Measurements from ENCODE around the gene FRMD4A. TPM values are rescaled to one million over a fixed set of nuclear protein-coding genes. Genes with fewer than 3 reads are reported as not detected.

FRMD4A gene
- total and polyA plus RNA-seq, 5 donors from 2014 or later = 0.34 to 2.4 (median 0.54) TPM

DNA sequence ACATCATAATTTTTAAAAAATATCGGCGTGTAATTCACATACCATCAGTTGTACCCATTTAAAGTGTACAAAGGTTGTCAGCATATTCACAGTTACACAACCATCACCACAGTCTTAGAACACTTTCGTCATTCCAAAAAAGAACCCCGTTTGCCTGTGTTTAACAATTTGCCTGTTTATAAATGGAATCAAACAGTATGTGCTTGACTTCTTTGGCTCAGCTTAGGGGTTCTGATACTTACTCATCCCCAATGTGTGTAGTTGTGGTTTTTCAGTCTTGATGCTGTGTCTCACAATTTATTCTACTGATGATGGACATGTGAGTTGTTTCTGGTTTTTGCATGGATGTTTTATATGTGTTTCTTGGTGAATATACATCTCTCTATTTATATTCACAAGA, 693.9 kb downstream of the FRMD4A start:
- no peaks in the 10 kb centered on the region for H3K4me1 Mint-ChIP-seq
- H3K4me1 ChIP-seq (ENCODE audit: control insufficient read depth, insufficient read depth, low read length, poor library complexity, severe bottlenecking) = no peaks in the 10 kb centered on the region
- no peak overlapping the region for H3K4me3 Mint-ChIP-seq
- DNase-seq (no peak), ATAC-seq (ENCODE audit: low read depth in 2 of 2) (no peak)
- peaks cover 43% of the 10 kb centered on the region for H3K36me3 ChIP-seq (ENCODE audit: control insufficient read depth, insufficient read depth, low read length)
- no peak overlapping the region for H3K27ac Mint-ChIP-seq
- H3K9me3 Mint-ChIP-seq = peaks cover 1 to 14% (median 8%) of the 10 kb centered on the region in 7 donors
- H3K27me3 Mint-ChIP-seq = no peaks in the 10 kb centered on the region
- H3K27ac ChIP-seq (ENCODE audit: insufficient read depth, low read length, poor library complexity, severe bottlenecking) = no peak overlapping the region
- peaks cover 6% of the 10 kb centered on the region in 2 experiments for H3K9me3 ChIP-seq (ENCODE audit: control insufficient read depth in 2 of 2, low read length in 2 of 2)
- no peak overlapping the region for H3K4me3 ChIP-seq (ENCODE audit: low read depth, low read length)
- H3K27me3 ChIP-seq (ENCODE audit: control insufficient read depth, insufficient read depth, low read length) = no peaks in the 10 kb centered on the region
- H3K36me3 Mint-ChIP-seq = peaks cover 78% of the 10 kb centered on the region

DNA sequence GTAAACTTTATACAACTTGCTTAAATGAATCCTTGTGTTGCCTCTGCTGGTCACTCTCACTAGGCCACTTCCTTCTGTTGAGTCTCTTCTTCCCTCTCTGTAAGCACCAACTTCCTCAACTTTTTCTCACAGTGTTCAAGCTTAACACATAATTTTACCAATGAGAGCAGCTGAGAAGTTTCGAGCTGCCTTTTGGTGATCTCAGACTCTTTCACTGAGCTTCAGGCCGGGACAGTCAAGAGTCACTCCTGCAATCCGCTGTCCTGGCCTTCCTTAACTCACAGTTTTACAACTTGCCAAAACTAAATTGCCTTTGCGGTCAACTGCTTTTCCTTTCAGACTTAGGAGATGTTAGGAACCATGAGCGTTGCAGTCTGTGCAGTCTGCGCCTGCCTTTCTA, 696.5 kb downstream of the FRMD4A start:
- Mint-ChIP-seq H3K9me3 (no peaks in the 10 kb centered on the region), H3K36me3 (peaks cover 76% of the 10 kb centered on the region)

DNA sequence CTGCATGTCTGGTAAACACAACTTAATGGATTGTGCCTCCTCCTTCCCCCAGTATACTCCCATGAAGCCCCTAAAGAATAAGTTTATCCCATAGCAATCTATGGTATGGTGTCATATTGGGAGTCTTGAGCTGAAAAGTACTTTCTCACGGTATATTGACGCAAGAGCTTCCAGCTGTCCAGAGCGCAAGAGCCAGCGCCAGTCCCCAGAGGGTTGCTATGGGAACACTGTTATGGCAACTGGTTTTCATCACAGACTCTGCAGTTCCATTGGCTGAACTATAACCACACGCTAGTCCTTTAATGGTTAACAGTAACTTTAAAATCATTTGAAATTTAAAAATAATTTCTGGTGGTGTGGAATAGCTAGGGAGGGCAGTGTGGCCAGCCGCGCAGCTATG, 697.0 kb downstream of the FRMD4A start:
- no peaks in the 10 kb centered on the region for H3K9me3 ChIP-seq (ENCODE audit: control insufficient read depth in 2 of 2, low read length in 2 of 2)
- DNase-seq = no peak
- peaks cover 73% of the 10 kb centered on the region for H3K36me3 Mint-ChIP-seq
- no peak overlapping the region for H3K4me3 ChIP-seq (ENCODE audit: low read depth, low read length)
- H3K27ac ChIP-seq (ENCODE audit: insufficient read depth, low read length, poor library complexity, severe bottlenecking) = no peak overlapping the region
- no peak overlapping the region for H3K27ac Mint-ChIP-seq
- no peaks in the 10 kb centered on the region for H3K4me1 ChIP-seq (ENCODE audit: control insufficient read depth, insufficient read depth, low read length, poor library complexity, severe bottlenecking)
- peaks cover 51% of the 10 kb centered on the region for H3K36me3 ChIP-seq (ENCODE audit: control insufficient read depth, insufficient read depth, low read length)
- H3K9me3 Mint-ChIP-seq = no peaks in the 10 kb centered on the region
- H3K4me3 Mint-ChIP-seq = no peak overlapping the region
- peaks cover 0 to 3% (median 1%) of the 10 kb centered on the region in 4 donors for H3K4me1 Mint-ChIP-seq
- H3K27me3 Mint-ChIP-seq = no peaks in the 10 kb centered on the region
- ATAC-seq (ENCODE audit: low read depth in 2 of 2) = no peak
- H3K27me3 ChIP-seq (ENCODE audit: control insufficient read depth, insufficient read depth, low read length) = no peaks in the 10 kb centered on the region

More for the DNA sequence above, 696.5 kb downstream of the FRMD4A start:
- Histone ChIP-seq H3K36me3 (ENCODE audit: control insufficient read depth, insufficient read depth, low read length) (peaks cover 47% of the 10 kb centered on the region), H3K27ac (ENCODE audit: insufficient read depth, low read length, poor library complexity, severe bottlenecking) (no peak overlapping the region), H3K4me1 (ENCODE audit: control insufficient read depth, insufficient read depth, low read length, poor library complexity, severe bottlenecking) (no peaks in the 10 kb centered on the region), H3K9me3 (ENCODE audit: control insufficient read depth in 2 of 2, low read length in 2 of 2) (no peaks in the 10 kb centered on the region), H3K27me3 (ENCODE audit: control insufficient read depth, insufficient read depth, low read length) (no peaks in the 10 kb centered on the region), H3K4me3 (ENCODE audit: low read depth, low read length) (no peak overlapping the region)
- DNase-seq (no peak), ATAC-seq (ENCODE audit: low read depth in 2 of 2) (no peak)
- Mint-ChIP-seq H3K27ac (no peak overlapping the region), H3K4me3 (no peak overlapping the region), H3K27me3 (no peaks in the 10 kb centered on the region), H3K4me1 (no peaks in the 10 kb centered on the region)

DNA sequence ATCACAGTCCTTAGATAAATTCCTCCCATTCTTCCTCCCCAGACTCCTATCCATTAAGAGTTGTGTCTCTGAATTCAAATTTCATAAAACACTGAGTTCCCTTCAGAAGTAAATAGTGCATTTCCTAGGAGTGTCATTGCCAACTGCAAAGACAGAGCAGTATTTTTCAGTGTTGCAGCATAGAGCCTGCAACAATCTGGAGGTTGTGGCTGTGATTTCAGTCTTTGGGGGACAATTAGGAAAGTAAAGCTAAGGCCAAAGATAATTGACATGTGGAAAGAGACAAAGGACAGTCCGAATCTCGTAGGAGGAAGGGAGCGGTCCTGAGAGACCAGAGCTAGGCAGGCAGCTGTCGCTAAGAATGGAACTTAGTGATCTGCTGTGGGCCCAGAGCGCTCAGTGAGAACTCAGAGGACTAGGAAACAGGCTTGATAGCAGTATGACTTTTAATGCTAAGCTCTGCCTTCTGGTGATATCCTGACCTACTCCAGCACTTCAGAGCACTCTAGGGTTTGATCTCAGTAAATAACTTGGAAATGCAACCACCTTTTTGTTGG, 697.8 kb downstream of the FRMD4A start:
- Mint-ChIP-seq H3K27me3 (no peaks in the 10 kb centered on the region), H3K27ac (peak overlapping the region in 1 of 3 donors; percentile 6), H3K36me3 (peaks cover 69% of the 10 kb centered on the region), H3K9me3 (no peaks in the 10 kb centered on the region), H3K4me1 (peaks cover 0 to 5% (median 1%) of the 10 kb centered on the region in 4 donors), H3K4me3 (no peak overlapping the region)
- no peak for DNase-seq
- no peak for ATAC-seq (ENCODE audit: low read depth in 2 of 2)
- H3K27me3 ChIP-seq (ENCODE audit: control insufficient read depth, insufficient read depth, low read length) = no peaks in the 10 kb centered on the region
- no peaks in the 10 kb centered on the region for H3K4me1 ChIP-seq (ENCODE audit: control insufficient read depth, insufficient read depth, low read length, poor library complexity, severe bottlenecking)
- H3K36me3 ChIP-seq (ENCODE audit: control insufficient read depth, insufficient read depth, low read length) = peaks cover 47% of the 10 kb centered on the region
- H3K9me3 ChIP-seq (ENCODE audit: control insufficient read depth in 2 of 2, low read length in 2 of 2) = no peaks in the 10 kb centered on the region
- no peak overlapping the region for H3K4me3 ChIP-seq (ENCODE audit: low read depth, low read length)
- H3K27ac ChIP-seq (ENCODE audit: insufficient read depth, low read length, poor library complexity, severe bottlenecking) = no peak overlapping the region

DNA sequence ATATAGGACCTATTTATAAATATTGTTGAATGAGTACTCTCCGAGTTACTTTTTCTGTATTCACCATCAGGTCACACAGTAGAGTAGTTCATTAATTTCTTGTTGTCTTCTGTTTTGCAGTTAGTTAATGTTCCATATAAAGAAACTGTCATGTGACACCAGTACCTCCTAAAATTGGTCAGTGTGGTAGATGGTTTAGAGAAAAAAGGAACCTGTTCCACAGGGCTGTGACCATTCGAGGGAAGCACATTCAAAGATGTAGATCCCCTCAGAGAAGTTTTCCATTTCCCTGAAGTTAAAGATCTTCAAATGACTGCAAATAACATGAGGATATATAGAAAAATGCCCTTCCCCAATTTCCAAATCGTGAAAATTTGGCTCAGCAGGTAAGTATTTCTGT, 698.3 kb downstream of the FRMD4A start:
- Histone ChIP-seq H3K36me3 (ENCODE audit: control insufficient read depth, insufficient read depth, low read length) (peaks cover 42% of the 10 kb centered on the region), H3K4me1 (ENCODE audit: control insufficient read depth, insufficient read depth, low read length, poor library complexity, severe bottlenecking) (no peaks in the 10 kb centered on the region), H3K27ac (ENCODE audit: insufficient read depth, low read length, poor library complexity, severe bottlenecking) (no peak overlapping the region), H3K4me3 (ENCODE audit: low read depth, low read length) (no peak overlapping the region), H3K9me3 (ENCODE audit: control insufficient read depth in 2 of 2, low read length in 2 of 2) (no peaks in the 10 kb centered on the region), H3K27me3 (ENCODE audit: control insufficient read depth, insufficient read depth, low read length) (no peaks in the 10 kb centered on the region)
- no peak for DNase-seq
- H3K9me3 Mint-ChIP-seq = no peaks in the 10 kb centered on the region
- H3K4me1 Mint-ChIP-seq = peaks cover 0 to 5% (median 1%) of the 10 kb centered on the region in 4 donors
- H3K27ac Mint-ChIP-seq = peak overlapping the region in 1 of 3 donors; percentile 6
- ATAC-seq (ENCODE audit: low read depth in 2 of 2) = no peak
- H3K36me3 Mint-ChIP-seq = peaks cover 64% of the 10 kb centered on the region
- H3K4me3 Mint-ChIP-seq = no peak overlapping the region
- no peaks in the 10 kb centered on the region for H3K27me3 Mint-ChIP-seq

DNA sequence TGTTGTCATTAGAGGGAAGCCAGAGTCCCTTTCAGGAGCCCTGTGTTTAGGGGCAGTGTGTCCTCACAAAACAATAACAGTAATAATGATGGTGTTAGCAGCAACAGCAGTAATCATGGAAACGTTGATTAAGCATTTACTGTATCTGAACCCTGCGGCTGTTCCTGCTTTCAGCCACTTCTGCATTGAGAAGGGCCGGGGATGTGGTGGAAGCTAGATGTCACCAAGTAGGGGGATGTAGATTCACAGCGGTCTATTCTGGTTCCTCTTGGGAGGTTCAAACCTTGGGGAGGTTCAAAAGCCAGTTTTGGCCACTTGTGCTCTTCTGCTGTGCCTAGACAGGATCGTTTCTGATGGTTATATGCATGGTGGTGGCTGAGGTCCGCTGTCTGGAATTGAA, 699.1 kb downstream of the FRMD4A start:
- H3K27me3 Mint-ChIP-seq = no peaks in the 10 kb centered on the region
- Histone ChIP-seq H3K4me3 (ENCODE audit: low read depth, low read length) (no peak overlapping the region), H3K4me1 (ENCODE audit: control insufficient read depth, insufficient read depth, low read length, poor library complexity, severe bottlenecking) (no peaks in the 10 kb centered on the region), H3K27ac (ENCODE audit: insufficient read depth, low read length, poor library complexity, severe bottlenecking) (no peak overlapping the region), H3K9me3 (ENCODE audit: control insufficient read depth in 2 of 2, low read length in 2 of 2) (no peaks in the 10 kb centered on the region), H3K36me3 (ENCODE audit: control insufficient read depth, insufficient read depth, low read length) (peaks cover 49% of the 10 kb centered on the region), H3K27me3 (ENCODE audit: control insufficient read depth, insufficient read depth, low read length) (no peaks in the 10 kb centered on the region)
- no peak for DNase-seq
- H3K4me3 Mint-ChIP-seq = no peak overlapping the region
- H3K4me1 Mint-ChIP-seq = peaks cover 0 to 5% (median 1%) of the 10 kb centered on the region in 4 donors
- H3K27ac Mint-ChIP-seq = no peak overlapping the region
- H3K36me3 Mint-ChIP-seq = peaks cover 57% of the 10 kb centered on the region
- no peak for ATAC-seq (ENCODE audit: low read depth in 2 of 2)
- no peaks in the 10 kb centered on the region for H3K9me3 Mint-ChIP-seq

DNA sequence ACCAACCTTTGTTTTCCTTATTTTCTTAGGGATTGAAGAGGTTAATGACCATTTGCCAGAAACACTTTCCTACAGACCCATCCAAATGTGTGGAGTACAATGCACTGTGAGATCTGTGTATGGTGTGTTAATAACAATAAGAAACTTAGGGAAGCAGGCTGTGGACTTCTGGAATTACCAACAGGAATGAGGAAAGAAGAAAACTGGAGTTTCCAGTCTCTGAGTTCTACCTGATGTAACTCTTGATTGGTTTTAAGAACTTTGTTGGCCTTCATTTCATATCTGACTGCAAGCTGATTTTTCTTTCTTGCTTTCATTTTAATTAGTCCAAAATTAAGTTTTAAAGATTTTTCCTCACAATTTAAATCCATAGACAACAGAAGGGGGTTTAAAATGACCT, 700.5 kb downstream of the FRMD4A start:
- Histone ChIP-seq H3K36me3 (ENCODE audit: control insufficient read depth, insufficient read depth, low read length) (peaks cover 53% of the 10 kb centered on the region), H3K27ac (ENCODE audit: insufficient read depth, low read length, poor library complexity, severe bottlenecking) (no peak overlapping the region), H3K4me1 (ENCODE audit: control insufficient read depth, insufficient read depth, low read length, poor library complexity, severe bottlenecking) (no peaks in the 10 kb centered on the region), H3K27me3 (ENCODE audit: control insufficient read depth, insufficient read depth, low read length) (no peaks in the 10 kb centered on the region), H3K4me3 (ENCODE audit: low read depth, low read length) (no peak overlapping the region), H3K9me3 (ENCODE audit: control insufficient read depth in 2 of 2, low read length in 2 of 2) (no peaks in the 10 kb centered on the region)
- Mint-ChIP-seq H3K9me3 (no peaks in the 10 kb centered on the region), H3K27ac (no peak overlapping the region), H3K27me3 (no peaks in the 10 kb centered on the region), H3K4me1 (peaks cover 0 to 5% (median 1%) of the 10 kb centered on the region in 4 donors), H3K4me3 (no peak overlapping the region), H3K36me3 (peaks cover 49% of the 10 kb centered on the region)
- DNase-seq = no peak
- ATAC-seq (ENCODE audit: low read depth in 2 of 2) = no peak

DNA sequence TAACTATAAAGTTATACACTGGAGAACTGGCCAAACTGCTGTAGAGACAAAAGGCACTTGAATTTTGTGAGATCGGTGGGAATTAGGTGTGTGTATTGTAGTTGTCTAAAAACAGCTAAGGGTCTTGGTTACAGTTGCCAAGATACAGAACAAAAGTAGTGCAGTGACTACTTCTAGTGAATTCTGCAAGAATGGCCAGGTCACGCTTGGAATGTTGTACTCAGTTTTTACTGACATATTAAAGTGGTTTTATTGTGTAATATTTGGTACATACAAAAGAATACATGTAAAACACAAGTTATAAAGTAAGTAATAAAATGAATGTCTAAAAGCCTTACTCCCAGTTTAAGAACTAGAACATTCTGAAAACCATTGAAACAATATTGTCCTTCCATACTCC, 701.6 kb downstream of the FRMD4A start:
- DNase-seq (no peak), ATAC-seq (ENCODE audit: low read depth in 2 of 2) (no peak)
- H3K27me3 Mint-ChIP-seq = no peaks in the 10 kb centered on the region
- Histone ChIP-seq H3K27ac (ENCODE audit: insufficient read depth, low read length, poor library complexity, severe bottlenecking) (no peak overlapping the region), H3K4me3 (ENCODE audit: low read depth, low read length) (no peak overlapping the region), H3K36me3 (ENCODE audit: control insufficient read depth, insufficient read depth, low read length) (peaks cover 60% of the 10 kb centered on the region), H3K27me3 (ENCODE audit: control insufficient read depth, insufficient read depth, low read length) (no peaks in the 10 kb centered on the region), H3K4me1 (ENCODE audit: control insufficient read depth, insufficient read depth, low read length, poor library complexity, severe bottlenecking) (no peaks in the 10 kb centered on the region), H3K9me3 (ENCODE audit: control insufficient read depth in 2 of 2, low read length in 2 of 2) (no peaks in the 10 kb centered on the region)
- no peak overlapping the region for H3K4me3 Mint-ChIP-seq
- H3K36me3 Mint-ChIP-seq = peaks cover 48% of the 10 kb centered on the region
- H3K9me3 Mint-ChIP-seq = no peaks in the 10 kb centered on the region
- H3K27ac Mint-ChIP-seq = no peak overlapping the region
- peaks cover 0 to 5% (median 1%) of the 10 kb centered on the region in 4 donors for H3K4me1 Mint-ChIP-seq
